ENCODE measurements around the gene PAX7.

- TF ChIP-seq, protein P1, sequence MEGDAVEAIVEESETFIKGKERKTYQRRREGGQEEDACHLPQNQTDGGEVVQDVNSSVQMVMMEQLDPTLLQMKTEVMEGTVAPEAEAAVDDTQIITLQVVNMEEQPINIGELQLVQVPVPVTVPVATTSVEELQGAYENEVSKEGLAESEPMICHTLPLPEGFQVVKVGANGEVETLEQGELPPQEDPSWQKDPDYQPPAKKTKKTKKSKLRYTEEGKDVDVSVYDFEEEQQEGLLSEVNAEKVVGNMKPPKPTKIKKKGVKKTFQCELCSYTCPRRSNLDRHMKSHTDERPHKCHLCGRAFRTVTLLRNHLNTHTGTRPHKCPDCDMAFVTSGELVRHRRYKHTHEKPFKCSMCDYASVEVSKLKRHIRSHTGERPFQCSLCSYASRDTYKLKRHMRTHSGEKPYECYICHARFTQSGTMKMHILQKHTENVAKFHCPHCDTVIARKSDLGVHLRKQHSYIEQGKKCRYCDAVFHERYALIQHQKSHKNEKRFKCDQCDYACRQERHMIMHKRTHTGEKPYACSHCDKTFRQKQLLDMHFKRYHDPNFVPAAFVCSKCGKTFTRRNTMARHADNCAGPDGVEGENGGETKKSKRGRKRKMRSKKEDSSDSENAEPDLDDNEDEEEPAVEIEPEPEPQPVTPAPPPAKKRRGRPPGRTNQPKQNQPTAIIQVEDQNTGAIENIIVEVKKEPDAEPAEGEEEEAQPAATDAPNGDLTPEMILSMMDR (conservative IDR thresholded peaks at IDR 0.05 in 1 of 2, IDR thresholded peaks at IDR 0.05 in 1 of 2; ENCODE audit: extremely low read depth in 1 of 2, insufficient read depth in 1 of 2, low read depth in 1 of 2, low read length in 2 of 2), result no peak
- TF ChIP-seq EZH2 (IDR thresholded peaks at IDR 0.05; ENCODE audit: borderline replicate concordance, low read length), result no peak
Observed at GRCh38 chr1:18739897-18740296, 109.3 kb downstream of the PAX7 start.

Measured in mammary epithelial cell (primary cell).